NT2/D1 (cell line): ENCODE measurements around the gene APBA2.

Experiments
- DNase-seq: peaks from one replicate; pipeline ENCODE4 v3.0.0-alpha.2; 2011; ENCODE audit warnings: low read depth, low spot score
- H3K27me3 ChIP-seq: 2 replicates; pipeline ENCODE4 v1.6.0; 2011; ENCODE audit warnings: mild to moderate bottlenecking; ENCODE audit not compliant: insufficient read length, insufficient read depth
- H3K36me3 ChIP-seq: 2 replicates; pipeline ENCODE4 v1.6.1; 2011; ENCODE audit warnings: mild to moderate bottlenecking, low read length, mixed read lengths; ENCODE audit not compliant: insufficient read depth, insufficient read length
- H3K4me1 ChIP-seq: 2 replicates; pipeline ENCODE4 v1.5.1; 2011; ENCODE audit not compliant: insufficient read depth, insufficient read length
- H3K4me3 ChIP-seq: 2 replicates; pipeline ENCODE4 v1.5.1; 2011; ENCODE audit warnings: low read depth; ENCODE audit not compliant: insufficient read length
- H3K9ac ChIP-seq: 2 replicates; pipeline ENCODE4 v1.6.0; 2011; ENCODE audit warnings: low read depth; ENCODE audit not compliant: insufficient read length
- H3K9me3 ChIP-seq: 2 replicates; pipeline ENCODE4 v1.5.1; 2011; ENCODE audit warnings: mild to moderate bottlenecking, low read length; ENCODE audit not compliant: insufficient read depth
- SUZ12 ChIP-seq: IDR thresholded peaks from 2 replicates; pipeline ENCODE4 v1.6.1; 2011; ENCODE audit not compliant: insufficient read length, insufficient read depth; ENCODE audit errors: extremely low read depth
- YY1 ChIP-seq: IDR thresholded peaks from 2 replicates; pipeline ENCODE4 v1.6.1; 2011; ENCODE audit not compliant: insufficient read length, insufficient read depth
- ZNF274 ChIP-seq: IDR thresholded peaks from 2 replicates; pipeline ENCODE4 v1.6.1; 2011; ENCODE audit warnings: mild to moderate bottlenecking, low read depth, low read length

APBA2 gene

DNA sequence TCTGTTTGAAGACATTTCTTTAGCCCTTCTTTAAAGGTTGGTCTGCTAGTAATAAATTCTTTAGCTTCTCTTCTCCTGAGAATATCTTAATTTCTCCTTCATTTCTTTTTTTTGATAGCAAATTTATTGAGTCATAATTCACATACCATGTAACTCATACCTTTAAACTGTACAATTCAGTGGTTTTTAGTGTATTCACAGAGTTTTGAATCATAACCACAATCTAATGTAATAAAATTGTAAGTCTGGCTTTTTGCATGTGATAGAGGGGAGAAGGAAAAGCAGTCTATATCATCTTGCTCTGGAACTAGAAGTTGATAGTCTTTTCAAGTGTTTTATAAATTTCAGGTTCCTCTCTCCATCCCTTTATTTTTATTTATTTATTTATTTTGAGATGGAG lies 81.3 kb downstream of the APBA2 start:
- Histone ChIP-seq H3K9ac (no peak overlapping the region), H3K4me3 (no peak overlapping the region), H3K4me1 (no peaks in the 10 kb centered on the region), H3K27me3 (no peaks in the 10 kb centered on the region), H3K36me3 (no peaks in the 10 kb centered on the region), H3K9me3 (no peaks in the 10 kb centered on the region)
- TF ChIP-seq YY1 (no peak), ZNF274 (no peak), SUZ12 (no peak)
- DNase-seq, result no peak

DNA sequence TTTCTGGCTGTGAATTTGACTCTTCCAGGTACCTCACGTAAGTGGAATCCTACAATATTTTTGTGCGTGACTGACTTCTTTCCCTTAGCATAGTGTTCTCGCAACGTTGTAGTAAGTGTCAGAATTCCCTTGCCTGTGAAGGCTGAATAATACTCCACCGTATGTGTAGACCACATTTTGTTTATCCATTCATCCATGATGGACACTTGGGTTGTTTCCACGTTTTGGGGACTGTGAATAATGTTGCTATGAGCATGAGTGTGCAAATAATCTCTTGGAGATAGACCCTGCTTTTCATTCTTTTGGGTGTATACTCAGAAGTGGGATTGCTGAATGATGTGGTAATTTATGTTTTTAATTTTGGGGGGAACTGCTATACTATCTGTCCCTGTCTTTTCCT lies 82.2 kb downstream of the APBA2 start:
- DNase-seq, result no peak
- H3K27me3 ChIP-seq, result no peaks in the 10 kb centered on the region
- no peaks in the 10 kb centered on the region for H3K36me3 ChIP-seq
- no peak overlapping the region for H3K9ac ChIP-seq
- TF ChIP-seq YY1 (no peak), SUZ12 (no peak), ZNF274 (no peak)
- no peaks in the 10 kb centered on the region for H3K4me1 ChIP-seq
- no peaks in the 10 kb centered on the region for H3K9me3 ChIP-seq
- no peak overlapping the region for H3K4me3 ChIP-seq

DNA sequence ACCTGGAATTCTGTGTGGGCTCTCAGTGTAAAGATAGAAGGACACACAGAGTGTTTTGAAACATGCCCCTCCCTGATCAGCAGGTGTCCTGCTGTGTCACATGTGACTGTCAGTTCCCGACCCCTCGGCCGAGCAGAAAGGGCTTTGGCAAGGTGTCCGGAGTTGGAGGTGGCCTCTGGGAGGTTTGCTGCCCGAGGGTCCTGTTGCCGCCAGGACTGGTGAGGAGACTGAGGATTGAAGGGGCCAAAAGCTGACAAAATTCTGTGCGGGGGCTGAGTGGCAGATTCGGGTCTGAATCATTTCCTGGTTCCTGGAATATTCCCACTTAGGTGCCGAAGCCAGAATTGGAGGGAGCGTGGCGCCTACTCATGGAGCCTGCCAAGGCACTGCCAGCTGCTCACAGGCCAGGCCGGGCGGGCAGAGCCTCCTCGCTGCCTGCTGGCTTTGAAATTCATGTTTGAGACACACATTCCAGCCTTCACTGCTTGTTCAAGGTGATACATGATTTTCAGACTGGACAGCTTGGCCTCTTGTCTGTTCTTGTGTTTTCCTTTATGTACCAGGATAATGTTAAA lies 83.8 kb downstream of the APBA2 start:
- TF ChIP-seq ZNF274 (no peak), SUZ12 (no peak), YY1 (no peak)
- no peak for DNase-seq
- Histone ChIP-seq H3K27me3 (no peaks in the 10 kb centered on the region), H3K9ac (no peak overlapping the region), H3K4me3 (no peak overlapping the region), H3K4me1 (no peaks in the 10 kb centered on the region), H3K36me3 (no peaks in the 10 kb centered on the region), H3K9me3 (no peaks in the 10 kb centered on the region)

DNA sequence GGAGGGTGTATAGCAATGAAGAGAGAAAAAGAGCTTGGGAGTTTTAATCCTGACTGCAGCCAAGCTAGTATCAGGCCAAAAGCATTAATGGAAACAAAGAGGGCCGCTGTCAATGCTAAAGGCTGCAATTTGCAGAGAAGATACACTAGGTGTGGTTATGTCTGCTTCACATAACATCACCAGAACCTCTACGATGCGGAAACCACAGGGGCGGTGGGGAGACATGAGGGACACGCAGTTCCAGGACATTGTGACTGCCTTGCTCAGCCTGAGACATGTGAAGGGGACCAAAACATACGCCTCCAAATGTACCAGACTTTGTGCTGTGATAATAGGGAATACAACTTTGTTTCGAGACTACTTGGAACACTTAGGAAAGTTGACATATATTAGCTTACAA lies 88.4 kb downstream of the APBA2 start:
- no peaks in the 10 kb centered on the region for H3K27me3 ChIP-seq
- TF ChIP-seq SUZ12 (no peak), YY1 (no peak), ZNF274 (no peak)

DNA sequence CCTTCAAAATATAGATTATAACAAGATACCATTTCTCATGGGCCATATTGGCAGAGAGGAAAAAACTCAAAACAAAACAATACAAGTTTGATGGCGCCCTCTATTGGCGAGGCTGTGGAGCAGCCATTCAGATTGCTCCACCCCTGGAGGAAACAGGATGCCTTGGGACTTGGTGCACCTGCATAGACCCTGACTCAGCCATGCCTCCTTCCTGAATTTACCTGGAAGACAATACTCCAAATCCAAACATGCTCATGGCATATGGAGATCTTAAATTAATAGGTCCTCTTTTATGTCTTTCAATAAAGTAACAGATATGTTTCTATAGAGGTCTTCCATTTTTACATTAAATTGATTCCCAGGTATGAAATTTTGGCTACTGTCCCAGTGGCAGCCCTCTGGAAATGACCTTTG lies 90.0 kb downstream of the APBA2 start:
- Histone ChIP-seq H3K36me3 (no peaks in the 10 kb centered on the region), H3K4me3 (no peak overlapping the region), H3K4me1 (peaks cover 2% of the 10 kb centered on the region), H3K27me3 (no peaks in the 10 kb centered on the region), H3K9me3 (no peaks in the 10 kb centered on the region), H3K9ac (no peak overlapping the region)
- DNase-seq, result no peak
- TF ChIP-seq SUZ12 (no peak), YY1 (no peak)

More for the DNA sequence above, 88.4 kb downstream of the APBA2 start:
- Histone ChIP-seq H3K36me3 (no peaks in the 10 kb centered on the region), H3K4me3 (no peak overlapping the region), H3K9me3 (no peaks in the 10 kb centered on the region), H3K4me1 (peaks cover 2% of the 10 kb centered on the region), H3K9ac (no peak overlapping the region)
- no peak for DNase-seq

DNA sequence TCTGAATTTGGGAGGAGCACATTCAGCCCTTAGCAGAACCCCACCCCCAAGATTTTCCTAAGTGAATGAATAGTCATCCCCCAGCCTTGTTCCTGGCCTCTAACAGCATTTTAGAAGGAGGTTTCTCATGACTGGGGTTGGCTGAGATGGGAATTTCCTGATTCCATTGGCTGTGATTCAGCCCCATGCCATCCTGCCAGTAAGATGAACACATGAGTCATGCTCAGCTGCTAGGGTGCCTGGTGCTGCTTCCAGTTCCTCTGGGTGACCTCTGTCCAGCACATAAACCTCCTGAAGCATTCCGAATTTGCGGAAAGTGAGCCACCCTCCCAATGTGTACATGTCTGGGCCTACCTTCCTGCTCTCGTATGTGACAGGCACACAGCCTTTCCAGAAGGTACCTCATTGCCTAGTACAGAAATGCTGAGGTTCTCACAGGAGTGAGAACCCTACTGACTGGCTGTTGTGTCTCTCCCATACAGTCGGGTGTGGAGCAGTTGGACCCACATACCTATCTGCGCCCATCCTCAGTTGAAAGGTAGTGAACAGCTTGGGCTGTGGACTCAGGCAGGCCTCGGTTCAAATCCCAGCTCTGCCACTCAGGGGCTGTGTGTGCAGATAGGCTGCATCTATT lies 91.7 kb downstream of the APBA2 start:
- no peak for TF ChIP-seq YY1
- TF ChIP-seq ZNF274, result no peak
- TF ChIP-seq SUZ12, result no peak
- no peak overlapping the region for H3K9ac ChIP-seq
- no peaks in the 10 kb centered on the region for H3K27me3 ChIP-seq
- H3K36me3 ChIP-seq, result no peaks in the 10 kb centered on the region
- no peak overlapping the region for H3K4me3 ChIP-seq
- peaks cover 2% of the 10 kb centered on the region for H3K4me1 ChIP-seq
- DNase-seq, result no peak
- H3K9me3 ChIP-seq, result no peaks in the 10 kb centered on the region

DNA sequence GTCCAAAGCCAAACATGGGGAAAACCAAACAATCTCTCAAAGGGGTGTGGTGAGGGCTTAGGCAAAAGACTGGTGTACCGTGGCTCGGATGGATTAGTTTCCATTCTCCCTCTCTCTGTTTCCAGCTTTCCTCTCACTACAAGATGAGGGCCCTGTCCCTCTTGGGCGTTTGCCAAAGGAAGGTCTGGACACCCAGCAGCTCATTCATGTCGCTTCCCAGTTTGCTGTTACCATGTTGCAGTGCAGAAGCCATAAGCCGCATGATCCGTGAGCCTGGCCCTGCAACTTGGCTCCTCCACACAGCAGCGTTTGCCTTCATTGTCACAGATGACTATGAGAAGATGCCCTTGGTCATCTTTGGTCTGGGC lies 92.2 kb downstream of the APBA2 start:
- H3K9me3 ChIP-seq, result no peaks in the 10 kb centered on the region
- TF ChIP-seq ZNF274 (no peak), YY1 (no peak)
- DNase-seq, result no peak
- H3K36me3 ChIP-seq, result no peaks in the 10 kb centered on the region
- H3K27me3 ChIP-seq, result no peaks in the 10 kb centered on the region
- H3K9ac ChIP-seq, result no peak overlapping the region
- peaks cover 2% of the 10 kb centered on the region for H3K4me1 ChIP-seq
- no peak overlapping the region for H3K4me3 ChIP-seq

DNA sequence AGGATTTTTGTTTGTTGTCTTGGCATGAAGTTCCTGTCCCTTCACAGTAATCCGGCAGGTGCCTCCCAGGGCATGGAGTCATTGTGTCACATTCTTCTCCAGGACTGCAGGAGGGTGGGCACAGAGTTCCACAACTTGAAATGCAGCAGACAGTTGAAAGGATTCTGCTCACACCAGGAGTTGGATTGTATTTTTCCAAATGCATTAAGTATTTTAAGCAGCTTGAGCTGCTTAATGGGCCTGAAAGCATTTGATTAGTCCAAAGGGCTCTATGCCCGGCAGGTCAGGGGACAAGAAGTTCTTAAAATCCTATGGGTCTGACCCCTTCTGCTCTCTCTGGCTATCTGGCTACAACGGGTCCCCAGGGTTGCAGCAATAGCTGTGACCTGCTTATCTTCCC lies 92.9 kb downstream of the APBA2 start:
- H3K27me3 ChIP-seq, result no peaks in the 10 kb centered on the region
- H3K9me3 ChIP-seq, result no peaks in the 10 kb centered on the region
- no peak for DNase-seq
- no peak for TF ChIP-seq YY1
- no peak for TF ChIP-seq SUZ12
- no peak for TF ChIP-seq ZNF274
- peaks cover 2% of the 10 kb centered on the region for H3K4me1 ChIP-seq
- H3K4me3 ChIP-seq, result no peak overlapping the region
- H3K9ac ChIP-seq, result no peak overlapping the region
- H3K36me3 ChIP-seq, result no peaks in the 10 kb centered on the region
